ENCODE data around the gene TAP2. TPM values are rescaled to one million over a fixed set of nuclear protein-coding genes. Genes with fewer than 3 reads are reported as not detected.
A peak's percentile ranks its signal among the peaks of the same experiment; 100 is the strongest.

TAP2 gene
- polyA plus RNA-seq, 4 donors: 9.9 to 13.3 (median 10.6) TPM

DNA sequence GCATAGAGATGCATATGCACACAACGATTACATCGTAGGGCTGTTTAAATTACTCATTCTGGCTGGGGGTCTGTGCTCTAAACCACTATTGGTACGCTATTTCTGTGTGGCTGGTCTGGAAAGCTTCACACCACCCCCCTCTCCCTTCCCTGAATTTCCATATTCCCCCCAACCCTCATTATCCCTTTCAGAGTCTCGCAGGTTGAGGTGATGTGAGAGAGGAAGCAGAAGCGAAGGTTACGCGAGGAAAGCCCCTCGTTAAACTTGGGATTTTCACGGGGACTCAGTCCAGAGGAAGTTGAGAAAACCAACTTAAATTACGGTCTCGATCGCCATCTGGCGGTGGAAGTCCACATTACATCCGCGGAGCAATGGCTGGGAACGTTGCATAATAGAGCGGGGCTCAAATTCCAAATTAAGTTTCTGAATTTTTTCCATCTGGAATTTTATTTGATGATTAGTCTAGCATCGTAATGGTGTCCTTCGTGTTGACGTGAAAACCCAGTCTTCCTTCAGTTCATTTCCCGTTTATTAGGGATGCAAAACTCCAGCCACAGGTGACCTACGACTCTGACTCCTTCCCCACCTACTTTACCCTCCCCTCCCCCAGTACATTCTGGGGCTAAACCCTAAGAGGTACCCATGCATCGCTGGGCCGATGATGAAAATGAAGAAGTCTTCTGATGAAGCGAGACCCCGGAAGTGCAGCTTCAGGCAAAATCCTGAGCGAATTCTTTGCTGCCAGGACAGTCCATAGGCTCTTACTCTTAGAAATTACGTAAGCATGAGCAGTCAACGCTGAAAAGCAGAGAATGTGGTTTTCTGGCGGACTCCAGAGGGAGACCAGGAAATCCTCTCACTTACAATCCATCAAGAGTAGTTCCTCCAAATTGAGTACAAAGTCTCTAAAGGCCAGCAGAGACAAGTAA, 41.4 kb downstream of the TAP2 start:
- DNase-seq (ENCODE audit: low read depth in 4 of 4, low spot score in 3 of 4): peak; percentile 39 to 66 (median 56)

DNA sequence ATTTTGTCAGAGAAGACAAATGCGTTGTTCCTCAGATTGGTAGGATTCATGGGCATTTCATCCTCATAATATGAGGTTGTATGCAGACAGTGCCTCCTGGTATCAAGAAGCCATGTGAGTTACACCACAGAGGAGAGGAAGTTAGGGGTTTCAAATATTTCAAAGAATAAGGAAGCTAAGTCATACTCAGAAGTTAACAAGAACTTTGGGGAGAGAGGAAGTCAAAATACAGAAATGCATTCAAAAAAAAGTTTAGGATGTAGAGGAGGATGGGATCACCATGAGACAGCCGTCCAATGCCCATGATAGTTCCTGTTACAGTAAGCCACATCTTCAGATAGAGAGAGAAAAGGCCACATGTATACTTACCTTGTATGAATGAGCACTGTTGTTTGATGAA, 44.0 kb downstream of the TAP2 start:
- no peak for DNase-seq (ENCODE audit: low read depth in 4 of 4, low spot score in 3 of 4)

DNA sequence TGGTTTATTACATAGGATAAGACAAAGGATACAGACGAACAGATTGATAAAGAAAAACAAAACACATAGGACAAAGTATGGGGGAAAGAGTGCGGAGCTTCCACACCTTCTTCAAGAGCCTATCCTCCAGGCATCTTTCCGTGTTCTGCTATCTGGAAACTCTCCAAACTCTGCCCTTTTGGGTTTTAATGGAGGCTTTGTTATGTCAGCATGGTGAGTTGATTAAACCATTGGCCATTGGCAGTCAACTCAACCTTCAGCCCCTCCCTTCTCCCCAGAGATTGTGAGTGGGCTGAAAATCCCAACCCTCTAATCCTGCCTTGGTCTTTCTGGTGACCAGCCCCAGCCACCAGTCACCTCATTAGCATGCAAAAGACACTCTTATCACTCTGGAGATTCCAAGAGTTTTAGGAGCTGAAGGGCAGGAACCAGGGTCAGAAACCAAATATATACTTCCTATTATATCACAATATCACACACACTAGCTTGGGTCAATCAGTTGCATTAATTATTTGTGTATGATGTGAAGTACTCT, 45.6 kb downstream of the TAP2 start:
- no peak for DNase-seq (ENCODE audit: low read depth in 4 of 4, low spot score in 3 of 4)

DNA sequence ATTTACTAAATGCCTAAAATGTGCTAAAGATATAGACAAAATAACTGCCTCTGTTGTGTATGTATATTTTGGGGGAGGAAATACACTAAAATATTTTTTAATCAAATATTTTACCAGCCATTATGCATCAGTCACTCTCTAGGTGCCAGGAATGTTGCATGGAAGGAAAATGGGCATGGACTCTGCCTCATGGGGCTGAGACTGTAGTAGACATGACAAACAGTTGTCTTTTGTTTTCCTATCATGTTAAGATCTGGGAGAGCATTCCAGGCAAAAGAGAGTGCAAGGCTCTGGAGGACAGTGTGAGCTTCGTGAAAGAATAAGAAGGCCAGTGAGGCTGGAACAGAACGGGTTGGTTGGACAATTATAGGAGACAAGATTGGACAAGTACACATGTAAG, 48.2 kb downstream of the TAP2 start:
- no peak for DNase-seq (ENCODE audit: low read depth in 4 of 4, low spot score in 3 of 4)

Other genes with a start within 250 kb of the TAP2 start
- 10 to 100 TPM; 24.8 to 55.2 (median 35.3) TPM for gene HLA-DRB1, start 248.9 kb downstream of the TAP2 start, polyA plus RNA-seq (ENCODE audit: insufficient read length in 4 of 4)
- gene HLA-DQA1, start 201.3 kb downstream of the TAP2 start, polyA plus RNA-seq (ENCODE audit: insufficient read length in 4 of 4): 1 to 10 TPM; 2.2 to 4.5 (median 3.6) TPM
- 10 to 100 TPM in 1 of 4 donors, 1 to 10 TPM in 3; 3.1 to 11.8 (median 6.1) TPM for gene HLA-DQB1, start 172.1 kb downstream of the TAP2 start, polyA plus RNA-seq (ENCODE audit: insufficient read length in 4 of 4)
- under 1 TPM in 2 of 4 donors, not detected in 2; 0.30 to 0.31 TPM for gene HLA-DQA2, start 97.3 kb downstream of the TAP2 start, polyA plus RNA-seq (ENCODE audit: insufficient read length in 4 of 4)
- gene HLA-DQB2, start 75.2 kb downstream of the TAP2 start, polyA plus RNA-seq (ENCODE audit: insufficient read length in 4 of 4): 1 to 10 TPM in 2 of 4 donors, under 1 TPM in 1, not detected in 1; 0.87 to 1.1 (median 1.0) TPM
- under 1 TPM in 3 of 4 donors, not detected in 1; 0.14 to 0.29 (median 0.27) TPM for gene HLA-DOB, start 21.7 kb downstream of the TAP2 start, polyA plus RNA-seq (ENCODE audit: insufficient read length in 4 of 4)
- gene PSMB8, start 5.3 kb upstream of the TAP2 start, polyA plus RNA-seq (ENCODE audit: insufficient read length in 4 of 4): 10 to 100 TPM; 19.4 to 24.4 (median 22.5) TPM
- 10 to 100 TPM in 1 of 4 donors, 1 to 10 TPM in 3; 9.4 to 11.0 (median 9.7) TPM for gene TAP1, start 15.0 kb upstream of the TAP2 start, polyA plus RNA-seq (ENCODE audit: insufficient read length in 4 of 4)
- gene PSMB9, start 15.5 kb upstream of the TAP2 start, polyA plus RNA-seq (ENCODE audit: insufficient read length in 4 of 4): 1 to 10 TPM; 5.7 to 6.4 (median 6.0) TPM
- gene HLA-DMB, start 102.3 kb upstream of the TAP2 start, polyA plus RNA-seq (ENCODE audit: insufficient read length in 4 of 4): 10 to 100 TPM in 3 of 4 donors, 1 to 10 TPM in 1; 9.1 to 76.6 (median 62.8) TPM
- gene HLA-DMA, start 114.4 kb upstream of the TAP2 start, polyA plus RNA-seq (ENCODE audit: insufficient read length in 4 of 4): 10 to 100 TPM in 3 of 4 donors, 1 to 10 TPM in 1; 6.2 to 18.5 (median 15.6) TPM
- 100 to 1,000 TPM; 274 to 342 (median 333) TPM for gene BRD2, start 129.9 kb upstream of the TAP2 start, polyA plus RNA-seq (ENCODE audit: insufficient read length in 4 of 4)
- gene HLA-DOA, start 170.9 kb upstream of the TAP2 start, polyA plus RNA-seq (ENCODE audit: insufficient read length in 4 of 4): 1 to 10 TPM; 4.5 to 5.7 (median 5.0) TPM
- gene HLA-DPA1, start 234.9 kb upstream of the TAP2 start, polyA plus RNA-seq (ENCODE audit: insufficient read length in 4 of 4): 10 to 100 TPM; 17.1 to 20.5 (median 18.3) TPM
- gene HLA-DPB1, start 237.3 kb upstream of the TAP2 start, polyA plus RNA-seq (ENCODE audit: insufficient read length in 4 of 4): 10 to 100 TPM; 16.7 to 20.4 (median 17.2) TPM